HepG2 (cell line): ENCODE measurements around the gene HLF. TPM values are rescaled to one million over a fixed set of nuclear protein-coding genes. Genes with fewer than 3 reads are reported as not detected.

Source experiments
- ETV5 ChIP-seq: IDR thresholded peaks from 2 replicates; pipeline ENCODE4 v1.6.1; 2018; ENCODE audit warnings: missing biosample characterization, missing genetic modification reagents, inconsistent platforms, borderline replicate concordance
- FOXC1 ChIP-seq: sonication (generic); formaldehyde crosslinking; IDR thresholded peaks from 2 replicates; pipeline ENCODE4 v1.8.0; 2022; ENCODE audit warnings: mild to moderate bottlenecking, missing genetic modification reagents, borderline replicate concordance
- KLF9 ChIP-seq: IDR thresholded peaks from 2 replicates; pipeline ENCODE4 v1.6.1; 2016; ENCODE audit warnings: low read depth
- MAF1 ChIP-seq: sonication (generic); formaldehyde crosslinking; IDR thresholded peaks from 2 replicates; pipeline ENCODE4 v1.5.0; 2020; ENCODE audit warnings: missing genetic modification reagents, borderline replicate concordance
- ONECUT2 ChIP-seq: sonication (generic); formaldehyde crosslinking; IDR thresholded peaks from 2 replicates; pipeline ENCODE4 v1.4.0; 2020; ENCODE audit warnings: missing genetic modification reagents
- RORA ChIP-seq: sonication (generic); formaldehyde crosslinking; IDR thresholded peaks from 2 replicates; pipeline ENCODE4 v1.5.0; 2020; ENCODE audit warnings: mild to moderate bottlenecking, missing genetic modification reagents, moderate library complexity
- SMARCC2 ChIP-seq: fragments of 450-650 bp; IDR thresholded peaks from 2 replicates; pipeline ENCODE4 v1.6.1; 2017; ENCODE audit warnings: antibody characterized with exemption, mild to moderate bottlenecking
- SOX6 ChIP-seq, 2 experiments: fragments of 450-650 bp in 1 of 2; sonication (generic) in 1 of 2; formaldehyde crosslinking in 1 of 2; IDR thresholded peaks; 2 replicates each; pipeline versions ENCODE4 v1.4.0 to v1.6.1; 2017 to 2020; ENCODE audit warnings: antibody characterized with exemption in 1 of 2, mild to moderate bottlenecking in 1 of 2, missing genetic modification reagents in 1 of 2
- TARDBP ChIP-seq: sonication (generic); formaldehyde crosslinking; IDR thresholded peaks from 2 replicates; pipeline ENCODE4 v1.8.0; 2022; ENCODE audit warnings: mild to moderate bottlenecking, missing genetic modification reagents
- TBX3 ChIP-seq: fragments of 450-650 bp; IDR thresholded peaks from 2 replicates; pipeline ENCODE4 v1.6.1; 2017; ENCODE audit warnings: antibody characterized with exemption, mild to moderate bottlenecking, inconsistent platforms, borderline replicate concordance
- ZBTB8A ChIP-seq: sonication (generic); formaldehyde crosslinking; IDR thresholded peaks from 2 replicates; pipeline ENCODE4 v1.4.0; 2020; ENCODE audit warnings: mild to moderate bottlenecking, low read depth, missing genetic modification reagents, borderline replicate concordance
- ZEB1 ChIP-seq: IDR thresholded peaks from 2 replicates; pipeline ENCODE4 v1.6.1; 2012; ENCODE audit warnings: mild to moderate bottlenecking, low read depth, inconsistent platforms; ENCODE audit not compliant: insufficient replicate concordance
- ZNF598 ChIP-seq: sonication (generic); formaldehyde crosslinking; IDR thresholded peaks from 2 replicates; pipeline ENCODE4 v1.5.1; 2020; ENCODE audit warnings: mild to moderate bottlenecking, missing genetic modification reagents, borderline replicate concordance
- ZNF629 ChIP-seq: sonication (generic); formaldehyde crosslinking; conservative IDR thresholded peaks from 2 replicates; pipeline ENCODE4 v1.5.0; 2020; ENCODE audit warnings: missing genetic modification reagents
- ZNF879 ChIP-seq: sonication (generic); formaldehyde crosslinking; IDR thresholded peaks from 2 replicates; pipeline ENCODE4 v1.8.1; 2023; ENCODE audit warnings: missing genetic modification reagents
- polyA plus RNA-seq, 8 experiments: library from polyadenylated mRNA; depleted of rRNA in 3 of 8; stranded (reverse) in 7 of 8; unstranded in 1 of 8; fragments of >200 nt; fragmentation: Illumina TruSeq in 4 of 8; extraction: Trizol in 4 of 8; gene quantifications; 2 replicates each; pipeline versions ENCODE4 v1.2.1 to v1.2.3, GENCODE V29; 2011 to 2016; ENCODE audit warnings: low read depth in 4 of 8, missing spikeins in 1 of 8, mixed read lengths in 1 of 8; ENCODE audit not compliant: insufficient read depth in 1 of 8
- total RNA-seq, 5 experiments: library from RNA; depleted of rRNA; stranded (reverse); fragments of >200 nt; fragmentation: Illumina TruSeq; extraction: Trizol; gene quantifications; 2 replicates each; pipeline ENCODE4 v1.2.3, GENCODE V29; 2016; ENCODE audit warnings: low read depth in 1 of 5
- TF ChIP-seq, protein P1 (sequence below): sonication (generic); formaldehyde crosslinking; IDR thresholded peaks from 2 replicates; pipeline ENCODE4 v1.4.0; 2020; ENCODE audit warnings: missing genetic modification reagents
- TF ChIP-seq, protein P2 (sequence below): sonication (generic); formaldehyde crosslinking; IDR thresholded peaks from 2 replicates; pipeline ENCODE4 v1.4.0; 2020; ENCODE audit warnings: mild to moderate bottlenecking, low read depth, missing genetic modification reagents
- TF ChIP-seq, protein P3 (sequence below): sonication (generic); formaldehyde crosslinking; IDR thresholded peaks from 2 replicates; pipeline ENCODE4 v1.5.0; 2020; ENCODE audit warnings: missing genetic modification reagents
- TF ChIP-seq, protein P4 (sequence below): sonication (generic); formaldehyde crosslinking; IDR thresholded peaks from 2 replicates; pipeline ENCODE4 v1.5.0; 2020; ENCODE audit warnings: missing genetic modification reagents, mild to moderate bottlenecking, borderline replicate concordance

HLF gene
- total and polyA plus RNA-seq, 2 of the 13 experiments (the other 11 are each of a cell fraction or from before 2014, with no cell fraction given) = 202 to 346 TPM

DNA sequence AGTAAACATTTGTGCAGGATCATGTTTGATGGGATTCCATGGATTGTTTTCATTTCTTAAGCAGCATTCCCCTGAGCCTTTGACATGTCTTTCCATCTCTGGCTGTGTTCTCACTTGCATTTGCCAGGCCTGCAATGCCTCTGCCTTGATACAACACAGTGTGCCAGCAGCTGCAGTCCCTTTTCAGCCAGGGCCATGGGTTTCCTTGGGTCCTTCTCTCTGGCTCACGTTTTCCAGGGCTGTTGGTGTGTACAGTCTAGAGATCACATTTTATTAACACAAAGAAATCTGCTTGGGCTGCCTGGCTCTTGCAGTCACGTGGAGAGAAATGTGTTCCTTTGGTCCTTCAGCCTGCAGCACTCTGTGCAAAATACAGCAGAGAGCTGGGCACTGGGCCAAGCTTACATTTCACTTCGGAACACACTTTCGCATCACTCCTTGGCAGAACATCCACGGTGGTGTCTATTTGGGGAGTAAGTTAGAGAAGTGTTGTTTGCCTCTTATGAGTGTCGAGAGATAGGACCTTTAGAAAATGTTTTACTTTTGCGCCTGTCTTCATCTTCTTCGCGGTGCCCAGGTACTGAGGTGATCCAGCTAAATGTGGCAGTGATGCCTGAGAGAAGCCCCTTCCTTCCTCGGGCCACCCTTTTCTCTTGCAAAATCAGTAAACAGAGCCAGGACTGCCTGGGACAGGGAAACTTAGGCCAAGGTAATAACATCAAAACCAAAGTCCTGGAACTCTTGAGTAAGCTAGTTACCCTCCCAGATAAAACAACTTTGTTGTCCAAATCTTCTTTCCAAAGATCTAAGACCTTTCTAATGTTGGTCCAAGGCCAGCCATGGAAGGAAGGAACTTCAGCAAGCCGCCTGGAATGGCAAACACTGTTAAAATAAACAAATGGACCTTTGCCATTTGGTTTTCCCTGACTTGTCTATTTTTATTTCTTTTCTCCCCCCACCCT, 20.9 kb downstream of the HLF start (continued):
- TF ChIP-seq, protein P1, sequence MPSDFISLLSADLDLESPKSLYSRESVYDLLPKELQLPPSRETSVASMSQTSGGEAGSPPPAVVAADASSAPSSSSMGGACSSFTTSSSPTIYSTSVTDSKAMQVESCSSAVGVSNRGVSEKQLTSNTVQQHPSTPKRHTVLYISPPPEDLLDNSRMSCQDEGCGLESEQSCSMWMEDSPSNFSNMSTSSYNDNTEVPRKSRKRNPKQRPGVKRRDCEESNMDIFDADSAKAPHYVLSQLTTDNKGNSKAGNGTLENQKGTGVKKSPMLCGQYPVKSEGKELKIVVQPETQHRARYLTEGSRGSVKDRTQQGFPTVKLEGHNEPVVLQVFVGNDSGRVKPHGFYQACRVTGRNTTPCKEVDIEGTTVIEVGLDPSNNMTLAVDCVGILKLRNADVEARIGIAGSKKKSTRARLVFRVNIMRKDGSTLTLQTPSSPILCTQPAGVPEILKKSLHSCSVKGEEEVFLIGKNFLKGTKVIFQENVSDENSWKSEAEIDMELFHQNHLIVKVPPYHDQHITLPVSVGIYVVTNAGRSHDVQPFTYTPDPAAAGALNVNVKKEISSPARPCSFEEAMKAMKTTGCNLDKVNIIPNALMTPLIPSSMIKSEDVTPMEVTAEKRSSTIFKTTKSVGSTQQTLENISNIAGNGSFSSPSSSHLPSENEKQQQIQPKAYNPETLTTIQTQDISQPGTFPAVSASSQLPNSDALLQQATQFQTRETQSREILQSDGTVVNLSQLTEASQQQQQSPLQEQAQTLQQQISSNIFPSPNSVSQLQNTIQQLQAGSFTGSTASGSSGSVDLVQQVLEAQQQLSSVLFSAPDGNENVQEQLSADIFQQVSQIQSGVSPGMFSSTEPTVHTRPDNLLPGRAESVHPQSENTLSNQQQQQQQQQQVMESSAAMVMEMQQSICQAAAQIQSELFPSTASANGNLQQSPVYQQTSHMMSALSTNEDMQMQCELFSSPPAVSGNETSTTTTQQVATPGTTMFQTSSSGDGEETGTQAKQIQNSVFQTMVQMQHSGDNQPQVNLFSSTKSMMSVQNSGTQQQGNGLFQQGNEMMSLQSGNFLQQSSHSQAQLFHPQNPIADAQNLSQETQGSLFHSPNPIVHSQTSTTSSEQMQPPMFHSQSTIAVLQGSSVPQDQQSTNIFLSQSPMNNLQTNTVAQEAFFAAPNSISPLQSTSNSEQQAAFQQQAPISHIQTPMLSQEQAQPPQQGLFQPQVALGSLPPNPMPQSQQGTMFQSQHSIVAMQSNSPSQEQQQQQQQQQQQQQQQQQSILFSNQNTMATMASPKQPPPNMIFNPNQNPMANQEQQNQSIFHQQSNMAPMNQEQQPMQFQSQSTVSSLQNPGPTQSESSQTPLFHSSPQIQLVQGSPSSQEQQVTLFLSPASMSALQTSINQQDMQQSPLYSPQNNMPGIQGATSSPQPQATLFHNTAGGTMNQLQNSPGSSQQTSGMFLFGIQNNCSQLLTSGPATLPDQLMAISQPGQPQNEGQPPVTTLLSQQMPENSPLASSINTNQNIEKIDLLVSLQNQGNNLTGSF = no peak
- TF ChIP-seq SMARCC2 = 0 out of 2 replicates have a peak, but pooled peaks have one; percentile 32
- TF ChIP-seq KLF9 (CRISPR knock-in tag) = peak; percentile 64; the same call in 1 of the 2 replicates
- TF ChIP-seq, protein P2, sequence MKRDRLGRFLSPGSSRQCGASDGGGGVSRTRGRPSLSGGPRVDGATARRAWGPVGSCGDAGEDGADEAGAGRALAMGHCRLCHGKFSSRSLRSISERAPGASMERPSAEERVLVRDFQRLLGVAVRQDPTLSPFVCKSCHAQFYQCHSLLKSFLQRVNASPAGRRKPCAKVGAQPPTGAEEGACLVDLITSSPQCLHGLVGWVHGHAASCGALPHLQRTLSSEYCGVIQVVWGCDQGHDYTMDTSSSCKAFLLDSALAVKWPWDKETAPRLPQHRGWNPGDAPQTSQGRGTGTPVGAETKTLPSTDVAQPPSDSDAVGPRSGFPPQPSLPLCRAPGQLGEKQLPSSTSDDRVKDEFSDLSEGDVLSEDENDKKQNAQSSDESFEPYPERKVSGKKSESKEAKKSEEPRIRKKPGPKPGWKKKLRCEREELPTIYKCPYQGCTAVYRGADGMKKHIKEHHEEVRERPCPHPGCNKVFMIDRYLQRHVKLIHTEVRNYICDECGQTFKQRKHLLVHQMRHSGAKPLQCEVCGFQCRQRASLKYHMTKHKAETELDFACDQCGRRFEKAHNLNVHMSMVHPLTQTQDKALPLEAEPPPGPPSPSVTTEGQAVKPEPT (CRISPR knock-in tag) = 0 out of 2 replicates have a peak, but pooled peaks have one; percentile 37
- TF ChIP-seq, protein P3, sequence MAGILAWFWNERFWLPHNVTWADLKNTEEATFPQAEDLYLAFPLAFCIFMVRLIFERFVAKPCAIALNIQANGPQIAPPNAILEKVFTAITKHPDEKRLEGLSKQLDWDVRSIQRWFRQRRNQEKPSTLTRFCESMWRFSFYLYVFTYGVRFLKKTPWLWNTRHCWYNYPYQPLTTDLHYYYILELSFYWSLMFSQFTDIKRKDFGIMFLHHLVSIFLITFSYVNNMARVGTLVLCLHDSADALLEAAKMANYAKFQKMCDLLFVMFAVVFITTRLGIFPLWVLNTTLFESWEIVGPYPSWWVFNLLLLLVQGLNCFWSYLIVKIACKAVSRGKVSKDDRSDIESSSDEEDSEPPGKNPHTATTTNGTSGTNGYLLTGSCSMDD (CRISPR knock-in tag) = no peak
- TF ChIP-seq ZEB1 = peak; percentile 86
- no peak for TF ChIP-seq SOX6 (IDR thresholded peaks at IDR 0.05)
- TF ChIP-seq SOX6 (CRISPR knock-in tag; IDR thresholded peaks at IDR 0.05) = peak; percentile 97
- TF ChIP-seq ONECUT2 (CRISPR knock-in tag) = peak; percentile 65
- TF ChIP-seq FOXC1 (CRISPR knock-in tag) = no peak
- TF ChIP-seq, protein P4, sequence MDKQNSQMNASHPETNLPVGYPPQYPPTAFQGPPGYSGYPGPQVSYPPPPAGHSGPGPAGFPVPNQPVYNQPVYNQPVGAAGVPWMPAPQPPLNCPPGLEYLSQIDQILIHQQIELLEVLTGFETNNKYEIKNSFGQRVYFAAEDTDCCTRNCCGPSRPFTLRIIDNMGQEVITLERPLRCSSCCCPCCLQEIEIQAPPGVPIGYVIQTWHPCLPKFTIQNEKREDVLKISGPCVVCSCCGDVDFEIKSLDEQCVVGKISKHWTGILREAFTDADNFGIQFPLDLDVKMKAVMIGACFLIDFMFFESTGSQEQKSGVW = 0 out of 2 replicates have a peak, but pooled peaks have one; percentile 79
- TF ChIP-seq ZNF879 (CRISPR knock-in tag) = no peak; the same call in 1 of the 2 replicates
- TF ChIP-seq ZBTB8A (CRISPR knock-in tag) = no peak
- peak; percentile 89 for TF ChIP-seq ZNF598 (CRISPR knock-in tag)
- TF ChIP-seq TARDBP (CRISPR knock-in tag) = peak; percentile 92
- TF ChIP-seq ZNF629 (CRISPR knock-in tag) = peak; percentile 42; the same call in 1 of the 2 replicates
- TF ChIP-seq MAF1 (CRISPR knock-in tag) = no peak
- TF ChIP-seq ETV5 = peak; percentile 98
- TF ChIP-seq TBX3 = 0 out of 2 replicates have a peak, but pooled peaks have one; percentile 20
- peak; percentile 97; the same call in 1 of the 2 replicates for TF ChIP-seq RORA (CRISPR knock-in tag)
